NCI-H2227 (cell line): ENCODE measurements around the gene CSAD.

Source experiments
- DNase-seq: peaks from one replicate; lab custom pipeline; 2025; ENCODE audit not compliant: unreplicated experiment; lab: John Stamatoyannopoulos, UW

CSAD gene, protein sequence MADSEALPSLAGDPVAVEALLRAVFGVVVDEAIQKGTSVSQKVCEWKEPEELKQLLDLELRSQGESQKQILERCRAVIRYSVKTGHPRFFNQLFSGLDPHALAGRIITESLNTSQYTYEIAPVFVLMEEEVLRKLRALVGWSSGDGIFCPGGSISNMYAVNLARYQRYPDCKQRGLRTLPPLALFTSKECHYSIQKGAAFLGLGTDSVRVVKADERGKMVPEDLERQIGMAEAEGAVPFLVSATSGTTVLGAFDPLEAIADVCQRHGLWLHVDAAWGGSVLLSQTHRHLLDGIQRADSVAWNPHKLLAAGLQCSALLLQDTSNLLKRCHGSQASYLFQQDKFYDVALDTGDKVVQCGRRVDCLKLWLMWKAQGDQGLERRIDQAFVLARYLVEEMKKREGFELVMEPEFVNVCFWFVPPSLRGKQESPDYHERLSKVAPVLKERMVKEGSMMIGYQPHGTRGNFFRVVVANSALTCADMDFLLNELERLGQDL

DNA sequence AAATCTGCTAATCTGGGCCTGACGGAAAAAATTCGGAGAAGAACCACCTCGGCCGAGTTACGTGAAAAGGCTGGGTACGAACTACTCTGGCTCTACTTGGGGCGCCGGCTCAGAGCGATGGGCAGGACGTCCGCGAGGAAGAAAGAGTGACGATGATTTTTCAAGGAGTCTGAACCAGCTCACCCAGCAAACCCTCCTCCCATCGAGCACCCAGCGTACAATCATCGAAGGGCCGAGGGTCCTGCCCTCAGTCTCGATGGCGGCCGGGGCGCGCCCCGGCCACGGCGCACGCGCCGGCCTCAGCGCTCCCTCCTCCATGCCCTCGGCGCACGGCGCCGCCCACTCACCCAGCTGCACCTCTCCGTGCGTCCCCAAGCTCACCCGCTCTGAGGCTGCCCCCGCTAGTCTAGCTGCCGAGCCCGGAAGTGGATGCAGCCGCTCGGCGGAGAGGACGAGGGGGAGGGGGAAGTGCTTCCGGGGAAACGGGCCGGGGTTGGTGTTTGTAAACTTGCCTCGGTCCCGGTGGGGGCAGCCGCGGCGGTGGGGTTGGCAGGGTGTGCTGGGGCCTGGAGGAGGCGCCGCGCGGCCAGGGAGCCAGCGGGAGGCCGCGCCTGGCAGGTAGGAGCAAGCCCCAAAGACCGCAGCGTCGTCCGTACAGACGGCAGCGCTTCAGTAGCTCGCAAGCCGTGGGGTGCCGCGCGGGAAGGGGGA lies at the start of gene CSAD, which contains the start of gene ZNF740:
TSS of gene CSAD (minus strand) at position 706 of the 711 bp plus-strand sequence. CDS start 7,455 bp downstream, outside the sequence.
TSS of gene ZNF740 (plus strand) at position 503 of the 711 bp plus-strand sequence. CDS start 1,262 bp downstream, outside the sequence.
- DNase-seq, result peak; percentile 97

DNA sequence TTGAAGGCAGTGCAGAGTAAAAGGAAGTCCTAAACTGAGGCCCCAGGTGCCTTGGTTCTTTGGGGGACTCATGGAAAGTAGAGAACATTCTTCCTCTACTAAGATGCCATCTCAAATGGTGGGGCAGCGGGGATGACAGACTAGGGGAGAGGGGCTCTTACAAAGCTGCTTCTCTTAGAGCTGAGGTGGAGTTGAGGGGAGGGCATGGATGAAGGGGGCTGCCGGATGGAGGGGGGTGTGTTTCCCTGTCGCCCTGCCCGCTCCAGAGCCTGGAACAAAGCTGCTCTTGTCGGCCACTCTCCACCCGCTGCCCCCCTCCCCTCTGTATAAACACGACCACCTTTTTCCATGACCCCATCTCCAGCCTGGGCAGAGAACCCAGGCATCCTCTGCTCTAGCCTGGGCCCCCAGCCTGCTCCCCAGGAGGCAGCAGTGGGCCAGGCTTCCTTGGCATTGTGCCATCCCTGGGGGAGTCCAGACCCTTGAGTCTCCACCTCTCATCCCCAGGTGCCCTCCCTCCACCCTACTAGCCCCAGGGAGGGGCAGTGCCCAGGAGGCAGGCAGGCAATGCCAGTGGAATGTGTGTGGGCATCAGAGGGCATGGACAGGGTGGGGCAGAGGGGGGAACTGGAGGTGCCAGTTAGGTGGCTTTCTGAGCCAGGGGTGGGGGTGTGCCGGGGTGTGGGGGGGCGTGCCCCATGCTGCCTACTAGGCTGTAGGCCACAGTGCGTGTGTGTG lies 49.6 kb upstream of the CSAD start:
- DNase-seq, result no peak

DNA sequence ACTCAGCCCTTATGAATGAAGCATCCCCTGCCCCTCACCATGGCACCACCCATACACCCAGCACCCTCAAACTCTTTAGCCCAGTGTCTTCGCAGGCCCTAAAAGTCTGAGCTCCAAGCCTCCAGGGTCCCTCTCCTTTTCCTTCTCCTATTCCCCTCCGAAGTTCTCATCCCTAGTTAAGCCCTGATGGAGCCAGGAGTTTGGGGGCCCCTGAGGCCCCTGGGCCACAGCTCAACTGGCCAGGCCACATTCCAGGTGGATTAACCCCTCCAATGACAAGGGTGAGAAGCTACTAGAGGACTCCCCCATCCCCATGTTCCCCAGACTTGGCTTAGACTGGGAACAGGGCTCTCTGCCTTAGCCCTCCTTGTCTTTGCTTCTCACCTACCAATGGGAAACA lies 48.7 kb upstream of the CSAD start:
- DNase-seq, result no peak

DNA sequence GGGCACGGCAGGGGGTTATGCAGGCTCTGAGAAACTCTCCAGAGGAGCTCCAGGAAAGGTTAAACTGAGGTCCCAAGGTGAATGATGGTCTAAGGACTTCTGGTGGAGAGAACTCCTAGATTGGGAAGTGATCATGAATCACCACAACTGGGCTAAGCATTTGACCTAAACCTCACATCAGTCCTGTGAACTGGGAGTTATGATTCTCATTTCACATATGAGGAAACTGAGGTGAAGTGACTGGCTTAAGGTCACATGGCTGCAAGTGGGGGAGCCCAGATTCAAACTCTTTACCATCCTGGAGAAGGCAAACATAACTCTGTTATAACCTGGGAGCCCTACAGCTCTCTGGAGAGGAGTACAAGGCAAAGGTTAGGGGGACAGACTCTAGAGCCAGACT lies 47.1 kb upstream of the CSAD start:
- DNase-seq, result no peak

DNA sequence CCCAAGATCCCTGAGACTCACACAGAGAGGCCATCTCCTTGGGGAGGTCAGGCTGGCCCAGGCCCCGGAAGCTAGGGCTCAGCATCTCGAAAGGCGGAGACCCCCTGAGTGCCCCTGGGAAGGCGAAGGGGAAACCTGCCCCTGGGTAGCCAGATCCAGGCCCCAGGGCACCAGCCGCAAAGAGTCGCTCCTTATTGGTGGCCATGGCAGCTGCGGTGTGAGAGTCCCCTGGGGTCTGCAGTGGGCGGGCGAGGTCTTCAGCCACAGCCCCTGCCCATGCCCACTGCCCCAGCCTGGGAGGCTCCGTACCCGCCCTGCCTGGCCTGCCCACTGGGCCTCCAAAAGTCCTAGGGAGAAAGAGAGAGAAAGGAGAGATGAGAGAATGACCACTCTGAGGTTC lies 46.6 kb upstream of the CSAD start:
- no peak for DNase-seq

DNA sequence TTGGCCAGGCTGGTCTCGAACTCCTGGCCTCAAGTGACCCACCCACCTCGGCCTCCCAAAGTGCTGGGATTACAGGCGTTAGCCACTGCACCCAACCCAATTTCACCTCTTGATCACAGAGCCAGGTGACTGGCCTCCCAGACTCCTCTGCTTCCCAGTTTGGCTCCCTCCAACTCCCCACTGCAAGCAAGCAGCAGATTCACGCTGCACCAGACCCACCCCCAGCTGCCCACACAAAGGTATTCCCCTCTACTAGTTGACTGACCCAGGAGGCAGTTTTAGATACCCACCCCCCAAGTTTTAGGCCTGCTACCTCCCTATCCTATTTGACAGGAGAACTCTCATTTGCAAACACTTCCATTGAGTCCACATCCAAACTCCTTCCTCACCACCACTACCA lies 46.1 kb upstream of the CSAD start:
- no peak for DNase-seq

DNA sequence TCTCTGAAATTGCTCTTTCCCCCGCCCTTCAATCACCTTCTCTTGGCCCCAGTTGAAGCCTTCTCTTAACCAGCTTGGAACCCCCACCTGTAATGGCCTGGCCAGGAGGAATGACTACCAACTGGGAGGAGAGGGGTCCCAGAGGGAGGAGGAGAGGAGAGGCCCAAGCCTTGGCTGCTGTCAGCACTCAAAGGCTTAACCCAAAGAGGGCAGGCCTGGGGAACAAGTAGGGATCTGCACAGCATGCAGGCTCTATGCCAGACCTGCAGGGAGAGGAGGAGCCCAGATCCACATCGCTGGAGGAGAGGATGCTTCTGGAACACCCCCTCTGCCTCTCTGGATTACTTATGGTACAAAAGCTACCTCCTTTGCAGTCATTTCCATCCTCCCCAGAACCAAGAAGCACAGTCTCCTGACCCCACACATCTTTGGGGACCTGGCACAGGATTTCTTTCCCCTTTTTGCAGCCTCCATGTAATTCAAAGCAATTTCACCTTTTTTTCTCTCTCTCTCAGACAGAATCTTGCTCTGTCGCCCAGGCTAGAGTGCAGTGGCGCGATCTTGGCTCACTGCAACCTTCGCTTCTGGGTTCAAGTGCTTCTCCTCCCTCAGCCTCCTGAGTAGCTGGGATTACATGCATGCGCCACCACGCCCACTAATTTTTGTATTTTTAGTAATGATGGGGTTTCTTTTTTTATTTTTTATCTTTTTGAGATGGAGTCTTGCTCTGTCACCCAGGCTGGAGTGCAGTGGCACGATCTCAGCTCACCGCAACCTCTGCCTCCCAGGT lies 45.1 kb upstream of the CSAD start:
- peak; percentile 24 for DNase-seq

DNA sequence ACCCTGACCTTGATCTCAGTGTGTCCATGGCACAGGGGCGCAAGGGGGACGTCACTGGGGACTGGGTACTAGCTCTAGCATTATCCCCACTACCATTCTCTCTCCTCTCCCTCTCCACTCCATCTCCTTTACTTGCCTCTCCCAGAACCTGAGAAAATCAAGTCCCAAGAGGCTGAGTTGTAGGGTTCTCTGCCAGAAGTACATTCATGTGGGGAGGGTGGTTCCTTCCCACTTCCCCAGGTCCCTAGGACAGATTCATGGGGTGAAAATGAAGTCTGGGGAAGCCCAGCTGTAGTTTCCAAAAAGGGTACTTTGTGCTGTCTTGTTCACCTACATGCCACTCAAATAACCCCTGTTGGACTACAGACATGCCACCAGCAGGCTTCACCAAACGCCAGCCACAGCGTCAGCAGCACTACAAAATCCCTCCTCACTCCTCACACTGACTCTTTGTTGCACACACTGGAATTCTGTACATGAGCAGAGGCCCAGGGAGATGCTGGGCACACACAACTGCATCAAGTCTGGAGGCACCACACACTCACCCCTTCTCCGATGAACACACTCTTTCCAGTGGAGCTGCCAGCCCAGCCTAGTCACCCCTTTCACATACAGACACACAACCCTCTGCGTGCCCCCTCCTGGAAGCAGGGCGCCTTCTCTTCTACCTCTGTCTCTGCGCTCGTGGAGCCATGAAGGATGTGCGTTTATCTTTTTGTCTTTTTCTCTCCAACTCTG lies 44.3 kb upstream of the CSAD start:
- no peak for DNase-seq

DNA sequence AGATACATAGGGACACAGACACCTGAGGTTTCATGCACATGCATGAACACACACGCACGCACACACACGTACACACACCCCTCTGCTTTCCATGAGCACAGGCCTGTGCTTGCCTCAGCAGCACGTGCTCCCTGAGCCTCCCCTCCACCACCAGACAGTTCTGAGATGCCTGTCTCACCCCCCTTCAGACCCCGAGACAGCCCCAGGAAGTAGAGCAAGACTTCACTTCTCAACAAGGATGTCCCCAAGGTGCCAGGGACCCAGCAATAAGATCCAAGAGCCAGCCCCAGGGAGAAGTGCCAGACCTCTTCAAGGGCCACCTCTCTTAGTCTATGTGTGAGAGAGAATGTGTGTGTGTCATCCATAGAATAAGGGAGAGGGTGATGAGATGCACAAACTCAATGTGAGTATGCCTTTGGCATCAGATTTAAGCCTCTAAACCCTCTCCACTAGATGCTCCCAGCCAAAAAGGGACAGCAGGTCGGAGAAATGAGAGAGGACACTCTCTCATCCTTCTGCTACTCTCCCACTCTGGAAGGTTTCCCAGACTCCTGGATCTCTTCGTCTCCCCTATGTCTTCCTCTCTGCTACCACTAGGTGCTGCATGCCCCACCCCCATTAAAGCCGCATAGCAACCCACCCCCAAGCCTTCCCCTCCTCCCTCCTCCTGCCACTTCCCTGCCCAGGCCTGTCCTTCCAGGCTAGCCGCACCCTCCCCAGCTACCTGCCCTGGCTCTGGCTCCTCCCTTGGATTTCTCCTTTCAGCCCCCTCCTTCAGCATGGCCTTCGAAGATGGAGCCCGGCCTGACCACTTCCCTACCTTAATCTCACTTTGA lies 43.6 kb upstream of the CSAD start:
- peak; percentile 34 for DNase-seq

DNA sequence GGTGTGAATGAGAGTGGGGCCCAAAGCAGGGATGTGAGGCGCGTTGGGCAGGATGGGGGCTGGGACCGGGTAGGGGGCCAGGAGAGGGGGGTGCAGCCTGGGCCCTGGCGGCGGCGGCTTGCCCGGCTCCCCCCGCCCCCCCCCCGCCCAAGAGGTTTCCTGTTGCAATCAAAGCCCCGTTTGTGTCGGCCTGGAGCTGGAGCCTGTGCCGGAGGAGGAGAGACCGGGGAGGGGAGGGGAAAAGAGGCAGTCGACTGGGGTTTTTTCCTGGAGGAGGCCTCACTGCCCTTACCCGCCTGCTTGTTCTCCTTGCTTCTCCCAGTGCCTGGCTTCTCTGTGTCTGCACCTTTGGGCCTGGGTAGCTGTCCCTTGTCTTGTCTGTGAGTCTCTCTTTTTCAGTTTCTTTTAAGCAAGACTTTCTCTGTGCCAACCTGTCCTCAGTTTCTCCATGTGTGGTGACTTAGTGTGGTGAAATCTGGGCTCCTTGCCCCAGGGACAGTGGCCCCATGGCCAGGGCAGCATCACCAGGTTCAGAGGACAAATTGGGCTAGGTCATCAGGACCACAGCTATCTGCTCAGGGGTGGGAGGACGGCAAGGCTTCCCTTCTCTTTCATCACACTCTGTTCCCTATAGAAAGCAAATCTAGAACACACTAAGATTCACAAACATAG lies 42.8 kb upstream of the CSAD start:
- DNase-seq, result no peak

DNA sequence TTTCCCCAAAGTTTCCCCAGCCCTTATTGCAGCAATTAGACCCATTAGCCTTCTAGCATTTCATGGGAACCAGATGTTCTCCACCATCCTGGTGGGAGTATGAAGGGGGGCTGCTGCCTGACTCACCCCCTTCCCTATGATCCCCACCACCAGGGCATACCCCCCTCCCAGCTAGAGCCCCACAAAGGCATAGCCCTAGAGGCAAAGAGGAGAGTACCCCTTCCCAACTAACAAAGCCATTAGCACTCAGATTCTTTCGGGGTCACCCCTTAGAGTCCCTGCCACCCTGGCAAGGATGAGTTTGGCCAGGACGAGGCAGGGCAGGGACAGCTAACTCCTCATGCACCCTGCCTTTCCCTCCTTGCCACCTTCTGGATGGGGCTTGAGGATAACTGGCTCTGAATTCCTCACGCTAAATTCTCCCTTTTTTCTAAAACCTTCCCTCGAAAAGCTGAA lies 42.1 kb upstream of the CSAD start:
- no peak for DNase-seq

DNA sequence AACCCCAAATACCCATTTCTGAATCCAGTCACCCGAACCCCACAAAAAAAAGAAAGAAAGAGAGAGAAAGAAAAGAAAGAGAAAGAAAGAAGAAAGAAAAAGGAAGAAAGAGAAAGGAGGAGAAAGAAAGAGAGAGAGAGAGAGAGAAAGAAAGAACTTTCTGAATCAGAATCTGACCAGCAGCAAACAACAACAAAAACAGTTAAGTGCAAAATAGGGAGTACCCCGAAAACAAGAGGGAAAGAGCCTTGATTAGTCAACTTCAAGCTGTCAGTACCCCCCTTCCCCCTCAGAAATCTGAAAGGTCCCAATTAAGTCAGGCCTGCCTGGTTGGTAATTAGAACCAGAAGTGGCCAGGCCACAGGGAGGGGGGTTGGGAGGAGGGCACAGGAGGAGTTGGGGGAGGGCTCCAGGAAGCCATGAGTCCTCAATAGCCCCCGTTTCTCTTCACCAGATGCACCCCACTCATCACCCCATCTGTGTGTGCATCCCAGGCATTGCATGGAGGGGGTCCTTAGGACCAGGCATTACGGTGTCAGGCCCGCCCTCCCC lies 41.5 kb upstream of the CSAD start:
- no peak for DNase-seq

DNA sequence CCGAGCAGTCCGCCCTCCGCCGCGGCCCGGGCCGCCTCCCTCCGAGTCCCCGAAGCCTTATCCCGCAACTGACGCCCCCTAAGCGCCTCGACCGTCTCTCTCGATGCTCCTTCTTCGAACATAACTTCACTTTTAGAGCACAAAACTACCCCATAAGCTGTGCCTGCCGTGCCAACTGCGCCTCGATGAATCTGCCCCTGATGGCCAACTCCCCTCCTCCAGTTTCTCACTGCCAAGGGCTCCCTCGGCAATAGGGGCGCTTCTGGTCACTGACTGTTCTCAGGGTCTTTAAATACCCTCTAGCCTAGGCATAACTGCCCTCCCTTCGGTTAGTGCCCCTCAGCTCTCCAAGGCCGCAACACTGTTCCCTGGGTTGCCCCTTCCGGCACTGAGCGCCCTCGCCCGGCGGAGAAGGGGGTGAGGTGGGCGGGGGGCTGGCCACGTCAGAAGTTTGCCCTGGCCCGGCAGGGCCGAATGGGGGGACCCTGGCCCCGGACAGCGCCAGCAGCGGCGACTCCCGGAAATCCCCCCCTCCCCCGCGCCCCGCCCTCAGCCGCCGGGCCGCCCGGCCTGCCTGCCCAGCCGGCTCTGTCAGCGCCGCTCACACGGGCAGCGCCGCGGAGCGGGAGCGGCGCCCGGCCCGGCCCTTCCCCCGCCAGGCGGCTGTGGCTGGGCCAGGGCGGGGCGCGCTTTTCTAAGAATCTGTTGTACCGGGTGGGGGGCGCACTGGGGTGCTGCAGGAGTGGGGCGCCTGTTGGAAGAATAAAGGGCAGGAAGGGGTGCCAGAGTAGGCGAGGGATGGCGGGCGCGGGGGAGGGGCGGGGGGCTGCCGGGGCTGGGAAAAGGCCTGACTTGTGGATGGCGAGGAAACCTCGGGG lies 40.7 kb upstream of the CSAD start:
- peak; percentile 55 for DNase-seq

DNA sequence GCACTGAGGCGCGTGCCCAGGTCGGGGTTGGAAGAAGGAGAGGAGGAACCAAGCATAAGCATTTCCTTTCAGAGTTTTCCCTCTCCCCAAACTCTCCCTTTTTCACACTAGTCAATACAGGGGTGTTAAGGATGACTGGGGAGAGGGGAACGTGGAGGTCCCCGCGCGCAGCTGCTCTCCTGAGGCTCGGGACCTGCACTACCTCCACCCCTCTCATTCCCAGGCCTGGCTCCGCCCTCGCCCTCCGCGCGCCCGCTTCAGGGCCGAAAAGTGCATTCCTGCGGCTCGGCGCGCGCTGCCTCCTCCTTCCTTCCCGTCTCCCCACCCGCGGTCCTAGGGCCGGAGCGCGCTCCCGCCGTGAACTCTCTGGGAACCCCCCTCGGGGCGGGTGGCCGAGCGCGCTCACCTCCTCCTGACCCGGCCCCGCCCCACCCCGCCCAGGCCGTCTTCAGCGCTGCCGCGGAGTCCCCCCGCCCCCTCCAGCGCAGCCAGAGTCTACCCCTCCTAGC lies 40.0 kb upstream of the CSAD start:
- peak; percentile 89 for DNase-seq

DNA sequence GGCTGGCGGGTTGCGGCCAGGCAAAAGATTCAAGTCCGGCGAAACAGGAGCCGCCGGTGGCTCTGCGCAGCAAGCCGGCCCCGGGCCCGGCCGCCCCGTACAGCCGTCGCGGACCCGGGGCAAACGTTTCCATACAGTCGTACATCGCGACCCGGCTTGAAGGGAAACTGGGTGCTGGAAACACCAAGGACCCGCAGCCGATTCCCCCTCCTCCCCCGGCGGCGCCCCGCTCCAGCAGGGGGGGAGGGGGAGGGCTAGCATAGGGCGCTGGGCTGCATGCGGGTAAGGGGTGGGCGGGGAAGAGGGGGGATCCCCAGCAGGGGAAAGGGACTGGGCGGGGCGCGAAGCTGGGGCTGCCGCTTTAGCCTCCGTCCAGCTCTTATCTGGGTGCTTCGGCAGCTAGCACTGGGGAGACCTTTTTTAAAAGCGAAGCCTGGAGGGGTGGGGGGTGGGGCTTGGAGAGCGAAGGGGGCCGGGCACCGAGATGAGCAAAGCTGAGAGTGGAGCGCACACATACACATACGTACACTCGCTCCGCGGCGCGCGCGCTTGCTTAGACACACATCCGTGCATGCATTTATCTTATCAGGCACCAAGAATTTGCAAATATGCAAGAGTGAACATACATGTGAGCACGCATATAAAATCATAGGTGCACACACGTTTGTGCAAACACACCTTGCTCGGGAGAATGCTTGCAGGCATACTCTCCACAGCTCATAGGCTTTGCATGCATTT lies 39.4 kb upstream of the CSAD start:
- DNase-seq, result peak; percentile 68

DNA sequence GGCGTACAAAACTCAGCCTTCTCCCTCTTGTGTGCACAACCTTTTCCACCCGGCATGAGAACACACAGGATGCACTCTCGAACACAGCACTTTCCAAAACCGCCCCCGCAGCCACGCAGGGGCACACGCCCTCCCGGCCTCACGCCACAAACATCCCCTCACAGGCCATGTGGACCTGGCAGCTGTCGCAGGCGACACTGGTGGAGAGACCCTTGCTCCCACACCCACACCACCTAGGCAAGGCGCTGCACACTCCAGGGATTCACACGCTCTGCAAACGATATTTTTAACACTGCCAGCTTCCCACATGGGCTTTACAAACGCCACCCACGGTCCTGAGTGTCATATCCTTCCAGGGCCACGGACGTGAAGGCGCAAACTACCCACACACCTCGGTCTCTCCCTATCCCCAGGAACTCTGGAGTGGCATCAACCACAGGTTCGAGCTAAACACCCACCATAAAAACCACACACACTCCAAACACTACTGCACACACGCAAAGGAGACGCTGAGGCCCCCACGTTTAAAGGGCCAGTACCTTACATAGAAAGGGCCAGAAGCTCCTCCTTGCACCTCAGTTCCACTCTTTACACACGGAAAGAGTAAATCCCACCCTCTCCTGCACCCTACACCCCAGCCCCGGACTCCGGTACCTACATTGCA lies 38.7 kb upstream of the CSAD start:
- DNase-seq, result no peak
